HG02642 (cell line): ENCODE measurements around the gene MCAT.
"Not testable (repeated sequence)": the region's sequence is repeated elsewhere in the genome, so short reads cannot be mapped to it uniquely, and the experiment has no call there.

Source experiments
- ATAC-seq: cut with Tn5 transposase; IDR thresholded peaks from one replicate; pipeline ENCODE4 v1.9.1; 2021; ENCODE audit warnings: mild to moderate bottlenecking; ENCODE audit not compliant: unreplicated experiment, poor library complexity

The MCAT gene

DNA sequence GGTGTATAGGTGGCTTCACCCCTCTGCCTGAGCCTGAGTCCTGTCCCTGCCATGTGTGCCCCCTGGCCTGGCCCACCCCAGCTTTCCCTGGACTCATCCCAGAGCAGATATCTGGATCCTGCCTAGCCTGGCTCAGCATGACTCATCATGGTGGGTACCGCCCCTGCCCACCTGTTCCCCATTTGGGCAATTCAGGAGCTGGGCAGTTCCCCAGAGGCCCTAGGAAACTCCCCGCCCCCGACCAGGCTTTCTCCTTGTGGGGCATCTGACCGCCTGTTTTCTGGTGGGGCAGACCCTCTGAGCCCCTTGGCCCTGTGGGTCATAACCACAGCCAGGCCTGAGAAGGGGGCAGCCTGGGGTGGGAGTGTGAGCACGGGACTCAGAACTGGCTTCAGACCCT is 12.6 kb upstream of the MCAT start:
- ATAC-seq: no peak

DNA sequence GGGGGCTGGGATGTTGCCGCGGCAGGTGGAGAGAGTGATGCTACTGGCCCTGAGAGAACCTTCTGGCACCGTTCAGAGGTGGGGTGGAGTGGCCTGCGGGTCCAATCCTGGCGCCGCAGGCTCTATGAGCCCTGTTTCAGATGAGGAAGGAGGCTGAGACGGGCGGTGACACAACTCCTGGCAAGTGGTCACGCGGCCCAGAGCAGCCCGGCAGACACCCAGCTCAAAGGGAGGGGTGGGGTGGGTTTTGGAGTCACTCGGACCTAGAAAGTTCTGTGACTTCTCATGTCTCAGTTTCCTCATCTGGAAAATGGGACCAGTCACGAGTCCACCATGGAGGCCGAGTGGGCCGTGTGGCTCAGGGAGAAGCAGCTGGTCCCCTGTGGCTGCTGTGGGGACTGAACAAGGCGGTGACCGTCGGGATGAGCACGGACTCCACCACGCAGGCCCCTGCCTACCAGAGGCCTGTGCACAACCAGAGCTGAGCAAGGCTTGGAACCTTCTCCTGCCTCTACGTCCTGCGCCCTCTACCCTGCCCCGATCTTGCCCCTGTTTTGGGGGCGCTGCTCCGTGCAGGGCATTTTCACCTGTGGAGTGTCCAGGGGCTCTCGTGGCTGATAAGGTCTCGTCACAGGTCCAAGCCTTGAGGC is 11.8 kb upstream of the MCAT start:
- no peak for ATAC-seq

GRCh38 chr22:43153899-43154298 is 10.7 kb upstream of the MCAT start:
- no peak for ATAC-seq

- ATAC-seq: no peak
These were observed 9.3 kb upstream of the MCAT start for GRCh38 chr22:43152357-43153071.

GRCh38 chr22:43152003-43152356 is 8.8 kb upstream of the MCAT start:
- no peak for ATAC-seq

DNA sequence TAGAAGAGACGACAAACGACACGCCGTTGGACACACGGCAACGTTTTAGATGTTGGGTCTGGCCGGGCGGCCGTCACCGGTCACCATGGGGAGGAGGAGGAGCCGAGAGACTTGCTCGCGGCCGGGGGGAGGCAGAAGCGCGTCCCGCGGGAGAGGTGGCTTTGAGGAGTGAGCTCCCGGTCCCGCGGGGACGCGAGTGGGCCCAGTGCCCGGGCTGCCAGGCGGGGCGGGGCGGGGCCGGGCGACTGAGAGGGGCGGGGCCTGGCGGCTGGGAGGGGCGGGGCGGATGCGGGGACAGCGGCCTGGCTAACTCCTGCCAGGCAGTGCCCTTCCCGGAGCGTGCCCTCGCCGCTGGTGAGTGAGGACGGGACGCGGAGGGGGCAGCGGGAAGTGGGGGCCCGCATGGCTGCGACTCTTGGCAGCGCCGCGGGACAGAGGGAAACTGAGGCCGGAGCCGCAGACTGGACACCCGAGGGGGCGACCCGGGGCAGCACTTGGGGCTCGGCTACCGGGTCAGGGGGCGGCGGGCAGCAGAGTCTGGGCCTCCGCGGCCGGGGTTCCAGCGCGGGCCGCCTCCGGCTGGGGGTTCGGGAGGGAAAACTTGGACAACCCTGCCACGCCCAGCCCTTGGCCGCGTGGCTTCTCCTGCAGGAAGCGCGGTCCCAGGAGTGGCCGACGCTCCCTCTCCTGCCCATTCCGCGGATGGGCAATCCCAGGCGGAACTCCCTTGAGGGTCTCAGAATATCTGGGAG is 8.2 kb upstream of the MCAT start, which contains the start of gene TSPO:
Gene TSPO (plus strand): TSS at position 309 of the 752 bp plus-strand sequence. CDS start 7,680 bp downstream, outside the sequence.
- no peak for ATAC-seq

DNA sequence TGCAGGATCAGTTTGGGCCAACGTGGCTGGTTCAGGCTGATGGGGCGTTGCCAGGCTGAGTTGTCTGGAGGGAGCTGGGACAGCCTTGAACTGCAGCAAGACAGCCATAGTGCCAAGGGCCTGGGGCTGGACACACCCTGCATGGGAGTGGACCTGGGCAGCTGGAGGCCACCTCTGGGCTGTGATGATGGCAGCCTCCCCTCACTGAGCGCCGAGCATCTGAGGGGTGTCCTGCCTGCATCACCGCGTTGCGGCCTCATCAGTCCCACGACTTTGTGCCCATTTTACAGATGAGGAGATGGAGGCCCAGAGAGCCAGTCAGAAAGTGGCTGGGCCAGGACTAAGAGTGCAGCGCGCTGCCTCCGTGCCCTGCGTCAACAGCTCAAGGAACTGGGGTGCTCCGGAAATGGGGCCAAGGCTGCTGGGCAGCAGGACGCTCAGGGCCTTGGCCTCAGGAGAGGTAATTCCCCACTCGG is 7.6 kb upstream of the MCAT start:
- ATAC-seq: no peak

- no peak for ATAC-seq
These were observed 5.4 kb upstream of the MCAT start for GRCh38 chr22:43148581-43148980.

DNA sequence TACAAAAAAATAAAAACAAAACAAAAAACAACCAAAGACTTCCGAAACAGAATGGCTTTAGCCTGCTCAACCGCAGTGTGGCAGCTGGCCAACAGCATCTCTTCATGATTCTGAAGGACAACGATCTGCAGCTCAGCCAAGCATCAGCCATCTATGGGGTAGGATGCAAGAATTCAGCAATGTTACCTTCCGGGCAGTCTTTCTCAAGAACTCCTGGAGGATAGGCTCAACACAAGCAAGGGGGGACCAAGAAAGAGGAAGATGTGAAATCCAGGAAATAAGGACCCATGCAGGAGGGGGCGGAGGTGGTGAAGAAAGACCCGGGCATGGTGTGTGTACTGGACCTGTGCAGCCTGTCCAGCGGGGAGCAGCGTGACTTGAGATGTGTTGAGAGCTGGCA is 4.6 kb upstream of the MCAT start:
- ATAC-seq: no peak

- not testable (repeated sequence) for ATAC-seq
These were observed 3.1 kb upstream of the MCAT start for GRCh38 chr22:43146332-43146731.

- not testable (repeated sequence) for ATAC-seq
These were observed 2.2 kb upstream of the MCAT start for GRCh38 chr22:43145371-43145770.

- ATAC-seq: no peak
These were observed 1.8 kb upstream of the MCAT start for GRCh38 chr22:43144949-43145348.

DNA sequence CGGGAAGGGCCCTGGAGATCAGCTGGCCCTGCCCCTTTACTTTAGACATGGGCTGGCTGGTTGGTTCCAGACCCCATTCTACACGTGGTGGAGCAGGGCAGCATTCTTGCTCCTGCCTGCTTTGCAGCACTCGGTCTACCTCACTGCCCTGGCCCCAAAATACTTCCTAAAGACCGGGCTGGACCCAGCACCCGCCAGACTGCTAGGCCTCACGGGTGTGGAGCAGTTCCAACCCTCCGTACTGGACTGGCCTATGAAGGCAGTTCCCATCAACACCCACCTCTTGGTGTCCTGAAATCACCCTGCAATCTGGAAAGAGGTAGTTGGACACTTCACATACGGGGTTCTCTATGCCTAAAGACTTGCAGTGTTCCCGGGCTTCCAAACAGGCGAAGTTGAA is 6.4 kb downstream of the MCAT start:
- no peak for ATAC-seq

- ATAC-seq: no peak
These were observed 6.9 kb downstream of the MCAT start for GRCh38 chr22:43136255-43136654.

DNA sequence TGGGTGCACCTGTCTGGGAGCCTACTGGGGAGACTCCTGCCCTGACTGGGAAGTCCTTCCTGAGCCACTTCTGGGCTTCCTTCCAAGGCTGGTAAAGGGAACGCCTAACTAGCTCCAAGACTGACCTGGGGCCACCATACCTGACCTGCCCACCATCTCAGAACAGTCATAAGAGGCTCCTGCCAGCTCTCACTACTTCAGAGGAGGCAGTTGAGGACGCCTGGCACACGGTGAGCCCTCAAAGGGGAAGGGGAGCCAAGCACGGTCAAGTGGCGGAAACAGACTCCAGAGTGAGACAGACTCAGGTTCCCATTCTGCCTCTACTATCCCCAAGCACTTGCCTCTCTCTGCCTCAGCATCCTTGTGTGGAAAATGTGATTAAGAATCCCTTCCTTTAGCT is 7.6 kb downstream of the MCAT start:
- ATAC-seq: no peak

DNA sequence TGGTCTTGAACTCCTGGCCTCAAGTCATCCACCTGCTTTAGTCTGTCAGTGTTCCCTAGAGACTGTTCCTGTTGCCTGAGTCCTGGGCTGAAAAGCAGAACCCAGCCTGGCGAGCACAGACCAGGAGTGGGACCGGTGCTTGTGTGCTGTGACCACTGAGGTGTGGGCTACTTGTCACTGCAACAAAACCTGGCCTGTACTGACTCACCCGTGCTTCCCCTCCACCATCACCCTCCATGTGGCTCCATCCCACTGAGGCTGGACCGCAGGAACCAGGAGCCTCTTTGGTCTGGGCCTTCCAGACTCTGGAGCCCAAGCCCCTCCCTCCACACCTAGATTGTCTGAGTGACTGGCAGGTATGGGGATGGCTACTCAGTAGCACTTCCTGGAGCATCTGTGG is 8.6 kb downstream of the MCAT start:
- no peak for ATAC-seq

DNA sequence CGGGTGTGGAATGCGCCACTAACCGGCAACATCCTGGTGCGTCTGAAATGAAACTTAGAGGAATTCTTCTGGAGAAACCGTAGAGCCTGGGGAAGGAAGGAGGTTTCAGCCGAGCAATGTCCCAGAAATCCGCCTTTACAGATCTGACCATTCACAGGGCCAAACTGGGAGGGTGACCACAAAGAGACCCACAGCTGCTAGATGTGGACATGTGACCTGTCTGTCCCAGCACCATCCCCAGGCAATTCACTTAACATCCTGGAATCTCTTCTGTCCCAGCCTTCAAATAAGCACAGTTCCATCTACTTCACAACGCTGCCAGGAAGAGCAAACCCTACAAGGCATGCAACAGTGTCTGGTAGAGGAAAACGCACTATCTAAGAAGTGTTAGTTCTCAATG is 9.8 kb downstream of the MCAT start:
- no peak for ATAC-seq

DNA sequence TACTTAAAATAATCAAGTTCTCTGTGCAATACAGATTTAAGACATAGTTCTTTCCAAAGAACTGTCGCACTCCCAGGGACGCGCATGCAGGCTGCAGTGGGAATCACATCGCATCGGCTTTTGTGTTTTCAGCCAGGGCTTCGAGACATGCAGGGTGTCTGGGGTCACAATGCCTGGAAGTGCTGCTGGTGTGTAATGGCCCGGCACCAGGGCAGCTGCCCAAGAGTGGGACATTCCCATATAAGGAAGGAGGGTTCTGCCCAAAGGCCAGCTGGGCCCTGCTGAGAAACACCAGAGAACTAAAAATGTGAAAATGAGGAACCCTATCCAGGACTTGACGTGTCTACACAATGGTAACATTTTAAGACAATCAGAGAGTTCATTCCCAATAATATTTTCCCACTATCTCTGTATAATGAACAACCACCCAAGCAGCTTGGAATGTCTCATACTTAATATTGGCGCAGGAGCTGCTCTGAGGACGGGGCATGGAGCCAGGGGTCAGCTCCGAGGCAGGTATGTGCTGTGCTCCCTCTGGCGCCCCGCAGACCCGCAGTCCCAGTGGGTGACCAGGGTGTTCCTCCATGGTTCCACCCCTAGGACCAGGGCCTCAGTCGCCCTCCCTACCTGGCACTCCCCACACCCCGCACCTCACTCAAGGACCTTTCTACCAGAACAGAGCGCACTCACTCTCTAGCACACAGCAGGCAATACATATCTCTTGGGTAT is 11.3 kb downstream of the MCAT start:
- ATAC-seq: no peak

DNA sequence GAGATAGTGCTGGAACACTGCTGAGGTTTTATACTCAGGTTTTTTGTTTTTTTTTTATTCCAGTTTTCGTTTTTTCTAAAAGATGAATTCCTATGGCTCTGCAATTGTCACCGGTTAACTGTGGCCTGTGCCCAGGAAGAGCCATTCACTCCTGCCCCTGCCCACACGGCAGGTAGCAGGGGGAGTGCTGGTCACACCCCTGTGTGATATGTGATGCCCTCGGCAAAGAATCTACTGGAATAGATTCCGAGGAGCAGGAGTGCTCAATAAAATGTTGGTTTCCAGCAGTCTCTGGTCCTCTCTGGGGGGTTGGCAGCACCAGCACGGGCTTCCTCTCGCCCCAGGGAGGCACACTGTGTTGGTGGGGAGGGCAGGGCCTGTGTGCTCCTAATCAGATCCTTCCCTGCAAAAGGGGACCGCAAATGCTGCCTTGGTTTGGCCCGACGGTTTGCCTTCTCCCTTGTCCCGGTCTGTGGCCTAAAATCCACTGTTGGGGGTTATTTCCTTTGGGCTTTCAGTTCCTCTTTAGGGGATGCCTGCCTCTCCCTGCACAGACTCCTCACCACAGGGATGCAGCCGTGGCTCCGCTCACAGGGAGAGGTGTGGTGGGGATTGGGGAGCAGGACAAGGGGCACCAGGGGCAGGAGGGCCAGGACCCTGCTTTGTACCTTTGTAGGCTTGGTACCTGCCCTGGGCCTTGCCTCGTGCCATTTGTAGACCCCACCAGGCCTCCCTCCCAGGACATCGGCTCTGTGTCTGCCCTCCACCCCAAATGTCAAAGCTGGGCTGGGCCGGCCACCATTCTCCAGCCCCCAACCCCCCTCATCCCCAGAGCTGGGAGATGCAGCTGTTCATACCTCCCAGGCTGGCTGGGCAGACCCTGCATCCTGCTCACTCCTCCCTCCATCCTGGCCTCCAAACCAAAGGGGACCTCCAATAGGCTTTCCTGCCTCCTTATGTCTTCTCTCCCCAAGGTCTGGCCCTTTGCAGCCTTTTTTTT is 13.5 kb downstream of the MCAT start:
- no peak for ATAC-seq
